CD4-positive, alpha-beta T cell treated with Interleukin-4 for 1 hour (primary cell): ENCODE measurements around the gene LCE7A.

Experiments
- DNase-seq, 2 donors: peaks; one replicate each; pipeline ENCODE4 v3.0.0-alpha.2; 2020 to 2022

Gene LCE7A, protein sequence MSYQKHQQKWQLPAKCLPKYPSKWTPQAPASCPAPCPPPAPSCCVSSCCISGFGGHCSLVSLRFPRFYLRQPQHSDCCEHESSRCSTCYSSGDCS

DNA sequence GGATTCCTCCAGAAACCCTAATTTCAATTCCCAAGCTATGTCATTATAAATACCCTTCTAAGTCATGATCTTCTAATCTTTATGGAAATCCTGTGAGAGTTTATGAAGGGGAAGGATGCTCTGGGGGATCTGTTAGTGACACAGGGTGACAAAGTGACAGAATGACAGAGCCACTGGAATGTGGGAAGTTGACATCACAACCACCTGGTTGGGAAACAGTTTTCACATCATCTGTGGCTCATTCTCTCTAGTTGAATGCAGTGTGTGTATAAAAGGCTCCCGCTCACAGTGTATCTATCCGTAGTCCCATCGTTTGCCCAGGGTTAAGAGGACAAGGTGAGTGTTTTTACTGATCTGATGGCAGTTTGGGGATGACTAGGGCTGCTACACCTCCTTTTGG is at the start of gene LCE7A:
Gene LCE7A (plus strand): TSS at position 301 of the 400 bp plus-strand sequence. CDS start 702 bp downstream, outside the sequence.
- DNase-seq = no peak

DNA sequence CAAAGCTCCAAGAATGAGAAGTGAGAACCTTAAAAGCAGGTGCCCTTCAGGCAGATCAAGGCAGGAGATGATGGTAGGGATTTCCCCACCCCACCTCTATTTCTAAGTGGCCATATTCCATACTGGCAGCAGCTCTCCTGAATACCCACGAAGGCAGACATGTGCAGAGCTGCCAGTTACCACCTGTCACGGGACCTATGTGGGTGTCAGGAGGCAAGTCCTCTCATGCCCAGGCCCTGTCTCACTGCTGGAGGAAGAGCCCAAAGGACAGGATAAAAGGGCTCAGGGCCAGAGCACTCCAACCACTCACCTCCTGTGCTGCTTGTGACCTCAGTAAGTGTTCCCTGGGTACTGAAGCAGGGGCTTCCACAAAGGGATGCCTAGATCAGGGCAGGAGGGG is 48.7 kb upstream of the LCE7A start:
- DNase-seq = no peak

- DNase-seq = no peak
Measured at GRCh38 chr1:152811671-152812070, 48.1 kb upstream of the LCE7A start, which contains the start of gene LCE1B. Gene LCE1B, plus strand, starts transcription at chr1:152811971. Its CDS starts 476 bp downstream, at chr1:152812447.

GRCh38 chr1:152817309-152817708 is 42.5 kb upstream of the LCE7A start:
- no peak for DNase-seq

GRCh38 chr1:152823294-152823693 is 36.5 kb upstream of the LCE7A start:
- no peak for DNase-seq

- no peak for DNase-seq
Measured at GRCh38 chr1:152824964-152825363, 34.8 kb upstream of the LCE7A start.

DNA sequence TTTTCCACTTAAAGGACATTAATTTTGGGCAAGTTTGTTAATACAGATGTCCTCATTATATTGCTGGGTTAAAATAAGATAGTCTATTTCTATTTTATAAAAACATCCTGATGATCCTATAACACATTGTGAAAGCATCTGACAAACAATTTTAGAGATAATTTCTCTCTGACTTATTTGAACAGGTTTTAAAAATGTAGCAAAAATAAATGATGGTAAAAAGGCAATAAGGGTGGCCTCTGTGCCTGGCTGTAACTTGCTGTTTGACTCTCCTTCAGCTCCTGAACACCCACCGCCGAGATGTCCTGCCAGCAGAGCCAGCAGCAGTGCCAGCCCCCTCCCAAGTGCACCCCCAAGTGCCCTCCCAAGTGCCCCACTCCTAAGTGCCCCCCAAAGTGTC is 32.6 kb upstream of the LCE7A start, which contains the start of gene LCE1A:
Gene LCE1A (plus strand): TSS at position 301 of the 400 bp plus-strand sequence. CDS start 0 bp downstream, at position 301.
- no peak for DNase-seq

DNA sequence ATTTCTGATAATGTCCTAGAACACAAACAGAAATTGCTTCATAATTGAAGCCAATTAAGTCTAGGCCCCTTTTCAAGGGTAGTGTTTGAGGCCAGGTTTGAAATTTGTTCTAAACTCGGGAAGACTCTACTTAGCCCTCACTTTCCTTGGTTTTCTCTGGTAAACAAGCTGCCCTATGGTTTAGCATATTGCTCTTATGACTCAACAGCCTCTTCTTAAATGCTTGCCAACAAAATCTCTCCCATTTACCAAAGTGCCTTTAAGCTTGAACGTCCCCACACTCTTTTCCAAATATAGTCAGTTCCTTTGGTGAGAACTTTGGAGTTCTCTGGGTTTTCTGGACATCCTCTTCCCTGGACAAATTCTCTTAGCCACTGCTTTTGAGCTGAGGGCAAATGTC is 22.9 kb upstream of the LCE7A start:
- DNase-seq = no peak

GRCh38 chr1:152842556-152842955 is 17.2 kb upstream of the LCE7A start, which contains the start of gene LCE6A:
Gene LCE6A, plus strand, starts transcription at chr1:152842856. Its CDS starts 665 bp downstream, at chr1:152843521.
- no peak for DNase-seq

DNA sequence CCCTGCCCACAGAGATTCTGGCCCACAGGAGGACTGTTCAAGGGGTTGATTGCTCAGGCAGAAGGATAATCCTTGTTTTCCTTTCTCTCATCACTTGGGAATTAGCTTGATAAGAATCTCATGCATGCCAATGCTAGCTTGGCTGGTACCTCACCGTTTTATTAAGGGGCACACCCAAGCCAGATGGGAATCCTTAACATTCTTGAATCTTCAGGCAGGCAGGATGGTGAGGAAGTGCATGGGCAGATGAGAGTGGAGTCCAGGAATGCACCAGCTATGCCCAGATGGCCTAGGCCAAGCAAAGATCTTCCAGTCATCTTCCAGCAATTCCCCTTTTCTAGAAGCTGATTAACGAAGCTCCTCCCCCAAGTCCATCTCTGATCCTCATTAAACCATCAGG is 4.1 kb upstream of the LCE7A start:
- DNase-seq = no peak

- no peak for DNase-seq
Measured at GRCh38 chr1:152858062-152858461, 1.7 kb upstream of the LCE7A start.

GRCh38 chr1:152860129-152860528 is 333 bp downstream of the LCE7A start:
- no peak for DNase-seq

GRCh38 chr1:152861374-152861773 is 1.6 kb downstream of the LCE7A start:
- DNase-seq = no peak

GRCh38 chr1:152864443-152864842 is 4.6 kb downstream of the LCE7A start:
- no peak for DNase-seq

DNA sequence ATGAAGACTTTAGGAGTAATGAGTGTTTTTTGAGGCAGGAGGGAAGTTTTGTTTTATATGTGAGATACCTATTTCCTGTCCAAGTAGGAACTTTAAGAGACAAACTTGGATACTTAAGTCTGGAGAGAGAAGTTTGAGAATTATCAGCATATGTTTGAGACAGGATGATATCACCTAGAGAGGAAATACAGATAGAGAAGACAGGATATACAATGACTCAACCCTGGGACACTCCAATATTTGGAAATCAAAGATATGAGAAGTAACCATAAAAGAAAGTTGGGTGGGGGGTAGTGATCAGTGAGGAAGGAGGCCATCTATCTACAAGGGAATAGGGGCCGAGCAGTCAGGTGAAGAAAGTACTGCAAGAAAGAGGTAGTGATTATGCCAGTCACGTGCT is 6.5 kb downstream of the LCE7A start:
- DNase-seq = no peak

DNA sequence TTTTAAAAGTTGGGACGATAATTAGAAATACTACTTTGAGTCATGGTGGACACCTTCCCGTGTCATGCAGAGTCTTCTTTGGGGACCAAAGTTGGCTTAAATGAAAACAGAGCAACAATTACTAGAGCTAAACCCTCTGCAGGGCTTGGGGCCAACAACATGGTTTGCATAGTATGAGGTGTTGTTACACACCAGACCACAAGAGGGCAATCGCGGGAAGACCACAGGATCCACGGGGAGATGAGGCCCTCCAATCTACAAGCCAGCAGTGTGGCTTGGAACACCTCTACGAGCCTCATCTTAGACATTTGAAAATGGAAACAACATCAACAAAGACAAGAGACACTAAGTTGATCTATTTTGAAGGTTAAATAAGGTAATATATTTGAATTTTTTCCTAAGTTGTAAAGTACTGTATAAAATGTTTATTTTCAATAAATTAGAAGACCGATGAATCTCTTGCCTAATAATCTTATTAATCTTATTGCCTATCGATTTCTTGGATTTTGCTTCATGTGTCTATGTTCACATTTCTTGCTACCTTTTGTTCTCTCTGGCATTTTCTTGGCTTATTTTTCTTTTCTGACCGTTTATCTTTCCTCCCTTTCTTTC is 10.1 kb downstream of the LCE7A start:
- DNase-seq = peak; percentile 31 to 54

DNA sequence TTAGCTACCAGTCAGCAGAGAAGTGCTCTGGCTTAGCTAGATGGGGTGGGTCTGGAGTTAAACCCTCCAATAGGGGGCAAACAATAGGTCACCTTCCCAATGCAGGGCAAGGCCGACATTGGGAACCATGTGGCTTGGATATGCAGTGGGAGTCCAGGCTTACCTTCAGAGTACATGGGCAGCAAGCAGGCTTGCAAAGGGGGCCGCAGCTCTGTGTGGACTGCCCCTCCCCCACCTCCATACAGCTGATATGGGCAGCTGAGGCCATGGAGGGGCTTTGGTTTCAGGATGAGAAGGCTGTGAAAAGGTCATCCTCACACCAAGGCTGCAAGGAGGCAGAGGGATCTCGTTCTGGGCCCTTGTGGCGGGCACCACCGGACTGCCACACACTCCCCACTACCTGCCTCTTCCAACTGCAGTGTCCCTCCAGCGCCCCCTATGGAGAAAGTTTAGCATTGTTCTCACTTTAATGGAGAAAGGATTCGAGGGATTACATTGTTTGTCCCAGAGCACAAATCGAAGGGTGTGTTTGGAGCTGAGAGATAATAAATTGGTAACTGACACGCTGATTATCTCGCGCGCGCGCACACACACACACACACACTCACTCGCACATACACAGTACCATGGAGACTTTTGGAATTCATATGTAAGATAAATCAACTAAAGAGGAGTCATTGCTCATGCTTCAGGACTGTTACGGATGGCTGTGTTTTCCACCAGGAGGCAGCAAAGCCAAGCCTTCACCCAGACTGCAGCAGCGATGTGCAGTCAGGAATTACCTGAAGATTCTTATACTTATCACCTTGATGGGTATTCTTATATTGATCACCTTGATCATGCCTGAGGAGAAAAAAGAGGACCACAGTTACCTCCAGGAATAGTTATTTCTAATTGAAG is 11.3 kb downstream of the LCE7A start:
- no peak for DNase-seq

DNA sequence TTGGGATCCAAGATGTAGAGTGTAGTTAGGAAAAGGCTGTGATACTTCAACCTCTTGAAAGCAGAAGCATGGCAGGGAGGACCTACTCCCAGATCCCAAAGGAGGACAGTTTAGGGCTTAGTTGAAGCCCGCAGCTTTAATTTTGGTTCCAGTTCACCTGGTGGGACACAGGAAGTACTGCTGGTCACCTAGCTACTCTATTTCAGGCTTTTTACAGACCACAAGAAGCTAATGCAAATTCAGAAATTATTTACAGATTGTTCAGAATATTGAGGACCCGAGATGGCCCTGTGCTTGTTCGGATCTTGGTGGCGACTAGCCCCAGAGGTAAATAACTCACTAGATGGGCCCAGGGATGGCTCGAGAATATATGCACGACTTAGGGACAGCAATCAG is 11.9 kb downstream of the LCE7A start:
- DNase-seq = no peak

- DNase-seq = no peak
Measured at GRCh38 chr1:152873495-152873894, 13.7 kb downstream of the LCE7A start.

DNA sequence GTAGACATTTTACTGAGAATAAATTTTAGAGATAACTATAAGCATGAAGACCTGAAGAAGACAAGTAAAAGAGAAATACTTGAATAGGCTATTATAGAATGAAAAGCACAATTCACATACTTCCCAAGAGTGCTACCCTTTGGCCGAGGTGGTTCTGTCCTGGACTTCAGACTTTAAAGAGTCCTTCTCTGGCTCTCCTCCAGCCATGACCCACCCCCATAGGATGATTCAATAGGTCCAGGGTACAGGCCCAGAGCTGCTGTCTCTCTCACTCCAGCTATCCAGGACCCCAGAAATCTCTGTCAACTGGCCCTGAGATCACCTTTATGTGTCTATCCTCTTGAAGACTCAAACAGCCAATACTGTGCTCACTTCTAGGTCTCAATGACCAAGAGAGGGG is 17.0 kb downstream of the LCE7A start:
- no peak for DNase-seq

GRCh38 chr1:152878042-152878441 is 18.2 kb downstream of the LCE7A start, which contains the start of gene SMCP:
Gene SMCP, plus strand, starts transcription at chr1:152878322. Its CDS starts 6,101 bp downstream, at chr1:152884423.
- DNase-seq = no peak

GRCh38 chr1:152879559-152880198 is 19.9 kb downstream of the LCE7A start:
- no peak for DNase-seq

DNA sequence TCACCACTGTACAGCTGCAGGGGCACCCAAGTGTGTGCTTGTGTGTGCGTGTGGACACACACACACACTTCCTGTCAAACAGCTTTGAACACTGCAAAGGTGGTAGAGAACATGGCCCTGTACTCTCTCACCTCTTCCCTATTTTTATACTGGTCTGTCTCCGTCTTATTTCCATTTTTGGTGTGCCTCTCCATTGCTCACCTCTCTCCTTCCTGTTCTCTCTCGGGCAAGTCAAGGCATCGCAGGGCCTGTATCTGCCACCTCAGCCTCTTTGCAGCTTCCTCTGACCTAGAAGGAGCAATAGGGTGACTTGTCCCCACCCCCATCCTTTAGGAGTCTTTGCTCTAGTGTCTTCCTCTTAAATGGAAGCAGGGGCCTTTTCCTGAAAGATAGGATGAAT is 20.5 kb downstream of the LCE7A start:
- DNase-seq = no peak
